GM10266 (cell line): ENCODE results near the gene ZNF527.
"Not testable (repeated sequence)": the region's sequence is repeated elsewhere in the genome, so short reads cannot be mapped to it uniquely, and the experiment has no call there.

Experiments
- DNase-seq: peaks from one replicate; pipeline ENCODE4 v3.0.0; 2012; ENCODE audit errors: extremely low spot score
- CTCF ChIP-seq: IDR thresholded peaks from 2 replicates; pipeline ENCODE4 v1.5.1; 2012; ENCODE audit warnings: mild to moderate bottlenecking, low read depth; ENCODE audit not compliant: control insufficient read depth, insufficient read depth; ENCODE audit errors: missing control alignments

ZNF527 gene

GRCh38 chr19:37401078-37401477 is 30.2 kb downstream of the ZNF527 start:
- no peak for TF ChIP-seq CTCF

GRCh38 chr19:37403403-37403802 is 32.5 kb downstream of the ZNF527 start:
- no peak for TF ChIP-seq CTCF

More at GRCh38 chr19:37401078-37401477, 30.2 kb downstream of the ZNF527 start:
- DNase-seq: no peak

GRCh38 chr19:37406140-37406846 is 35.4 kb downstream of the ZNF527 start:
- not testable (repeated sequence) for DNase-seq

More at GRCh38 chr19:37403403-37403802, 32.5 kb downstream of the ZNF527 start:
- no peak for DNase-seq

GRCh38 chr19:37412700-37413099 is 41.8 kb downstream of the ZNF527 start:
- no peak for TF ChIP-seq CTCF
- DNase-seq: no peak

- TF ChIP-seq CTCF: no peak
- DNase-seq: no peak
Observed at GRCh38 chr19:37413313-37414084, 42.6 kb downstream of the ZNF527 start.
